Measurements from ENCODE around the gene PDE4C. TPM values are rescaled to one million over a fixed set of nuclear protein-coding genes. Genes with fewer than 3 reads are reported as not detected.

The PDE4C gene
- total RNA-seq, 1 donor, result under 0.01 TPM

DNA sequence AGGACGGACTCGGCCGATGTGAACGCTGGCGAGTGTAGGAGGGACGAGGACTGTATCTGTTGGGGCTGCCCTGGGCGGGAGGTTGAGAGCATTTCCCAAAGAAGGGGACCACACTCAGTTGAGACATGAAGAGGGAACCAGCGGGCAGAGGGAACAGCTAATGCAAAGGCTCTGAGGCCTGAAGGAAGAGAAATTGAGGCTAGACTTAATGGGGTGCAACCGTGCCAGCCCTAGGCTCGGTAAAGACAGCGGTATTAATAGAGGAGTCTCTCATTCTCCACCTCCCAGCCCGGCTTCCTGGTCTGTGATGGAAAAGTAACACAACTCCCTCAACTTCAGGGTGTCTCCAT is 32.1 kb downstream of the PDE4C start:
- peaks cover 15% of the 10 kb centered on the region for H3K36me3 ChIP-seq (ENCODE audit: insufficient read depth, low read length)
- H3K27ac ChIP-seq (ENCODE audit: low read depth, low read length), result peak overlapping the region; percentile 70
- no peaks in the 10 kb centered on the region for H3K27me3 ChIP-seq (ENCODE audit: insufficient read depth, low read length)
- no peak overlapping the region for H2AFZ ChIP-seq (ENCODE audit: low read length)
- peaks cover 3% of the 10 kb centered on the region for H3K79me2 ChIP-seq (ENCODE audit: insufficient read depth, low read length)
- peaks cover 19% of the 10 kb centered on the region for H3K4me1 ChIP-seq (ENCODE audit: insufficient read depth, low read length)
- peak overlapping the region; percentile 96 for H3K4me2 ChIP-seq (ENCODE audit: insufficient read depth, low read length)
- H3K9me3 ChIP-seq (ENCODE audit: low read depth, low read length), result no peaks in the 10 kb centered on the region
- no peak for DNase-seq (ENCODE audit: insufficient read length, low spot score, missing footprints)
- TF ChIP-seq, protein P1, sequence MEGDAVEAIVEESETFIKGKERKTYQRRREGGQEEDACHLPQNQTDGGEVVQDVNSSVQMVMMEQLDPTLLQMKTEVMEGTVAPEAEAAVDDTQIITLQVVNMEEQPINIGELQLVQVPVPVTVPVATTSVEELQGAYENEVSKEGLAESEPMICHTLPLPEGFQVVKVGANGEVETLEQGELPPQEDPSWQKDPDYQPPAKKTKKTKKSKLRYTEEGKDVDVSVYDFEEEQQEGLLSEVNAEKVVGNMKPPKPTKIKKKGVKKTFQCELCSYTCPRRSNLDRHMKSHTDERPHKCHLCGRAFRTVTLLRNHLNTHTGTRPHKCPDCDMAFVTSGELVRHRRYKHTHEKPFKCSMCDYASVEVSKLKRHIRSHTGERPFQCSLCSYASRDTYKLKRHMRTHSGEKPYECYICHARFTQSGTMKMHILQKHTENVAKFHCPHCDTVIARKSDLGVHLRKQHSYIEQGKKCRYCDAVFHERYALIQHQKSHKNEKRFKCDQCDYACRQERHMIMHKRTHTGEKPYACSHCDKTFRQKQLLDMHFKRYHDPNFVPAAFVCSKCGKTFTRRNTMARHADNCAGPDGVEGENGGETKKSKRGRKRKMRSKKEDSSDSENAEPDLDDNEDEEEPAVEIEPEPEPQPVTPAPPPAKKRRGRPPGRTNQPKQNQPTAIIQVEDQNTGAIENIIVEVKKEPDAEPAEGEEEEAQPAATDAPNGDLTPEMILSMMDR (IDR thresholded peaks at IDR 0.05; ENCODE audit: extremely low read depth, low read depth, low read length), result no peak
- peak overlapping the region; percentile 82 for H3K4me3 ChIP-seq (ENCODE audit: insufficient read depth, low read length)
- H4K20me1 ChIP-seq (ENCODE audit: insufficient read depth, low read length), result no peaks in the 10 kb centered on the region

DNA sequence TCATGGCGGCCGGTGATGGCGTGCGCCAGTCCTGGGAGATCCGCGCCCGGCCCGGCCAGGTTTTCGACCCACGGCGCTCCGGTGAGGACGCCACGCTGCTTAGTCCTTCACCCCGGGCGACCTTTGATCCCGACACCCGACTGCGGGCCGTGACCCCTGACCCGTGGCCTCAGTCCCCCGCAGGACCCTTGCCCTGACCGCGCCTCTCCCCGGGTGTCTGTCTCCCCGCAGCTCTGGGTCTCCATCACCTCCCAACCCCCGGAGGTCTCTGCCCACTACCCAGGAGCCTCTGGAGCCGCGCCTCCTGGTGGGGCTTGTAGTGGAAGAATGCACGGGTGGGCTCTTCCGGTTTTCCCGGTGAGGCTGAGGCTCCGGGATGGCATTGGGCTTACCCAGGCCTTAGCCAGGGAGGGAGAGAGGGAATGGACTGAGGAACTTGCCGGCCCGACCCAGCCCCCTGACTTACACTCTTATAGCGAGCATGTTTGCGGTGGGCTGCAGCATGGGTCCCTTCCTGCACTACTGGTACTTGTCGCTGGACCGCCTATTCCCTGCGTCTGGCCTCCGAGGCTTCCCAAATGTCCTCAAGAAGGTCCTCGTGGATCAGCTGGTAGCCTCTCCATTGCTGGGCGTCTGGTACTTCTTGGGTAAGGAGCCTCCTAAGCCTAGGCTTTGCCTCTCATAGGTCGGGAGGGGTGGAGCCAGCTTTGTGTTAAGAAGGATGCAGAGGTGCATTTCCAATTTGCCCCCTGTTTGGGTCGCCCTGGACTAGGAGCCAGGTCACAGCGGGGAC is 32.7 kb downstream of the PDE4C start:
- Histone ChIP-seq H3K79me2 (ENCODE audit: insufficient read depth, low read length) (peaks cover 3% of the 10 kb centered on the region), H3K4me2 (ENCODE audit: insufficient read depth, low read length) (peak overlapping the region; percentile 96), H3K4me1 (ENCODE audit: insufficient read depth, low read length) (peaks cover 19% of the 10 kb centered on the region), H3K9me3 (ENCODE audit: low read depth, low read length) (no peaks in the 10 kb centered on the region), H3K36me3 (ENCODE audit: insufficient read depth, low read length) (peaks cover 15% of the 10 kb centered on the region), H3K27me3 (ENCODE audit: insufficient read depth, low read length) (no peaks in the 10 kb centered on the region), H4K20me1 (ENCODE audit: insufficient read depth, low read length) (no peaks in the 10 kb centered on the region), H2AFZ (ENCODE audit: low read length) (peak overlapping the region; percentile 23), H3K4me3 (ENCODE audit: insufficient read depth, low read length) (peak overlapping the region; percentile 82), H3K27ac (ENCODE audit: low read depth, low read length) (peak overlapping the region; percentile 70)
- DNase-seq (ENCODE audit: insufficient read length, low spot score, missing footprints), result peak; percentile 72
- TF ChIP-seq, protein P1 (IDR thresholded peaks at IDR 0.05; ENCODE audit: extremely low read depth, low read depth, low read length), result no peak

DNA sequence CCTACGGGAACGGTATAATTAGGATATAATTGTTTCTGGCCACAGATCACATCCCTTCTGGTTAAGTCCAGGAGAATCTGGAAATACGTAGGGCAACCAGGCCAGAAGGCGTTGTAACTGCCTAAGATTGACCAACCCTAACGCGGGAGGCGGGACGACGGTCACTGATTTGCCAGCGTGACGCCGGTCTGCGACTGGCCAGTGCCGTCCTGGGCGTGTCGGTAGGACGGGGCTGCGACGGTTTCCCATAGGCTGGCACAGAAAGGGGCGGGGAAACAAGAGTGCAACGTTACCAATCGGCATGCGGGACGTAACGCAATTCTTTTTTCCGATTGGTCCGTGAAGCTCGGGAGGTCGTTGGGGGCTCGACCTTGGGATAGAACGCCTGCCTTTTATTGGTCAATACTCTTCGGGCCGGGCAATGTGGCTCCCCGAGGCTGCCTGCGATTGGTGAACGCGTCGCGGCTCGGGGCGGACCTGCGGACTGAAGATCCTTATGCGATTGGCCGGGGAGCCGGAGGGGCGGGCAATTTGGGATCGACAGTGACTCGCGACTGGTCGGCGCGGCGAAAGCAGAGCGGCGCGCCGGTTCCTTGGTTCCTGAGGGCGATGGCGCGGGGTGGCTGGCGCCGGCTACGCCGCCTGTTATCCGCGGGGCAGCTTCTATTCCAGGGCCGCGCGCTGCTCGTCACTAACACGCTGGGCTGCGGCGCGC is 33.4 kb downstream of the PDE4C start, which contains the start of gene MPV17L2:
Gene MPV17L2, plus strand, starts transcription at position 546 of the 715 bp plus-strand sequence. Its CDS starts 64 bp downstream, at position 610.
- peaks cover 19% of the 10 kb centered on the region for H3K4me1 ChIP-seq (ENCODE audit: insufficient read depth, low read length)
- TF ChIP-seq, protein P1 (IDR thresholded peaks at IDR 0.05; ENCODE audit: extremely low read depth, low read depth, low read length), result no peak
- H3K27ac ChIP-seq (ENCODE audit: low read depth, low read length), result peak within 1 kb of the TSS; percentile 95
- H3K9me3 ChIP-seq (ENCODE audit: low read depth, low read length), result no peaks in the 10 kb centered on the region
- no peaks in the 10 kb centered on the region for H4K20me1 ChIP-seq (ENCODE audit: insufficient read depth, low read length)
- DNase-seq (ENCODE audit: insufficient read length, low spot score, missing footprints), result peak; percentile 98
- no peaks in the 10 kb centered on the region for H3K27me3 ChIP-seq (ENCODE audit: insufficient read depth, low read length)
- H3K79me2 ChIP-seq (ENCODE audit: insufficient read depth, low read length), result peaks cover 3% of the 10 kb centered on the region
- peak within 1 kb of the TSS; percentile 90 for H3K4me3 ChIP-seq (ENCODE audit: insufficient read depth, low read length)
- H3K36me3 ChIP-seq (ENCODE audit: insufficient read depth, low read length), result peaks cover 9% of the 10 kb centered on the region
- peak within 1 kb of the TSS; percentile 91 for H2AFZ ChIP-seq (ENCODE audit: low read length)
- H3K4me2 ChIP-seq (ENCODE audit: insufficient read depth, low read length), result peak within 1 kb of the TSS; percentile 100

DNA sequence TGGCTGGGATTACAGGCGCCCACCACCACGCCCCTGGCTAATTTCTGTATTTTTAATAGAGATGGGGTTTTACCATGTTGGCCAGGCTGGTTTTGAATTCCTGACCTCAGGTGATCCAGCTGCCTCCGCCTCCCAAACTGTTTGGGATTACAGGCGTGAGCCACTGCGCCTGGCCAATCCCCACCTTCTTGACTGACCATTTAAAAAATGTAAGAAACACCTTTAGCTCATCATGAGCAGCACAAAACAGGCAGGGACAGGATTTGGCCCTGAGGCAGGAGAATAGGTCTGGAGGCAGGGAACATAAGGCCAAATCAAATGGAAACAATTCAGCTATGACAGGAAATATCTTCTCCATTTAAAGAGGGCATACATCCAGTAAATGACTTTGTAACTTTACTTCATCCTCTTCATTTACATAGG is 34.6 kb downstream of the PDE4C start:
- Histone ChIP-seq H3K4me1 (ENCODE audit: insufficient read depth, low read length) (peaks cover 19% of the 10 kb centered on the region), H3K79me2 (ENCODE audit: insufficient read depth, low read length) (peaks cover 3% of the 10 kb centered on the region), H3K27ac (ENCODE audit: low read depth, low read length) (peak overlapping the region; percentile 95), H3K9me3 (ENCODE audit: low read depth, low read length) (no peaks in the 10 kb centered on the region), H3K27me3 (ENCODE audit: insufficient read depth, low read length) (no peaks in the 10 kb centered on the region), H2AFZ (ENCODE audit: low read length) (peak overlapping the region; percentile 91), H3K36me3 (ENCODE audit: insufficient read depth, low read length) (peaks cover 6% of the 10 kb centered on the region), H4K20me1 (ENCODE audit: insufficient read depth, low read length) (no peaks in the 10 kb centered on the region), H3K4me3 (ENCODE audit: insufficient read depth, low read length) (peak overlapping the region; percentile 90), H3K4me2 (ENCODE audit: insufficient read depth, low read length) (peak overlapping the region; percentile 100)
- no peak for DNase-seq (ENCODE audit: insufficient read length, low spot score, missing footprints)
- TF ChIP-seq, protein P1 (IDR thresholded peaks at IDR 0.05; ENCODE audit: extremely low read depth, low read depth, low read length), result no peak

Data from osteoblast (primary cell).